ENCODE measurements around the gene GPR55. TPM values are rescaled to one million over a fixed set of nuclear protein-coding genes. Genes with fewer than 3 reads are reported as not detected.

Gene GPR55
- total RNA-seq, 1 experiment from 2014 or later, result not detected

GRCh38 chr2:230879271-230879882 lies 45.7 kb downstream of the GPR55 start:
- Mint-ChIP-seq H3K4me3 (no peak overlapping the region), H3K27ac (peak overlapping the region; percentile 89), H3K9me3 (no peaks in the 10 kb centered on the region), H3K27me3 (ENCODE audit: low read depth) (no peaks in the 10 kb centered on the region), H3K4me1 (0 out of 2 replicates have a peak, but pooled peaks cover 2% of the 10 kb centered on the region), H3K36me3 (peaks cover 59% of the 10 kb centered on the region)
- peak; percentile 6 for DNase-seq (ENCODE audit: low spot score)
- ATAC-seq, result no peak
- TF ChIP-seq JAZF1 (CRISPR knock-in tag; IDR thresholded peaks at IDR 0.05) (no peak), ATF1 (CRISPR knock-in tag; IDR thresholded peaks at IDR 0.05) (no peak), ZBTB21 (CRISPR knock-in tag; IDR thresholded peaks at IDR 0.05; ENCODE audit: borderline replicate concordance) (no peak), ZNF396 (CRISPR knock-in tag; IDR thresholded peaks at IDR 0.05; ENCODE audit: borderline replicate concordance) (no peak), TP53 (CRISPR knock-in tag; IDR thresholded peaks at IDR 0.05) (no peak), NR1H2 (CRISPR knock-in tag; IDR thresholded peaks at IDR 0.05) (no peak), HMGA2 (CRISPR knock-in tag; IDR thresholded peaks at IDR 0.05) (no peak), FOXJ3 (CRISPR knock-in tag; IDR thresholded peaks at IDR 0.05; ENCODE audit: borderline replicate concordance) (no peak)
- ChIA-PET CTCF (interaction anchor here (1.1 to 1.5 kb wide), 3 partner anchors 10 to 23 kb away, joined by 3 read pairs; no protein-coding TSS in a partner anchor), POLR2A (interaction anchor here (1.2 to 1.3 kb wide), 2 partner anchors 18 to 45 kb away, joined by 3 to 4 read pairs; no protein-coding TSS in a partner anchor)

- ChIA-PET POLR2A (interaction anchor here (1.2 to 1.3 kb wide), 2 partner anchors 17 to 46 kb away, joined by 3 to 4 read pairs; no protein-coding TSS in a partner anchor), CTCF (interaction anchor here (0.8 to 1.5 kb wide), 6 partner anchors 9 to 314 kb away, joined by 3 to 6 read pairs (median 3); partner anchors contain the start of gene GPR55)
- Mint-ChIP-seq H3K27ac (peak overlapping the region; percentile 89), H3K4me3 (no peak overlapping the region), H3K9me3 (no peaks in the 10 kb centered on the region), H3K36me3 (peaks cover 62% of the 10 kb centered on the region), H3K27me3 (ENCODE audit: low read depth) (no peaks in the 10 kb centered on the region), H3K4me1 (0 out of 2 replicates have a peak, but pooled peaks cover 2% of the 10 kb centered on the region)
- TF ChIP-seq, protein P1, sequence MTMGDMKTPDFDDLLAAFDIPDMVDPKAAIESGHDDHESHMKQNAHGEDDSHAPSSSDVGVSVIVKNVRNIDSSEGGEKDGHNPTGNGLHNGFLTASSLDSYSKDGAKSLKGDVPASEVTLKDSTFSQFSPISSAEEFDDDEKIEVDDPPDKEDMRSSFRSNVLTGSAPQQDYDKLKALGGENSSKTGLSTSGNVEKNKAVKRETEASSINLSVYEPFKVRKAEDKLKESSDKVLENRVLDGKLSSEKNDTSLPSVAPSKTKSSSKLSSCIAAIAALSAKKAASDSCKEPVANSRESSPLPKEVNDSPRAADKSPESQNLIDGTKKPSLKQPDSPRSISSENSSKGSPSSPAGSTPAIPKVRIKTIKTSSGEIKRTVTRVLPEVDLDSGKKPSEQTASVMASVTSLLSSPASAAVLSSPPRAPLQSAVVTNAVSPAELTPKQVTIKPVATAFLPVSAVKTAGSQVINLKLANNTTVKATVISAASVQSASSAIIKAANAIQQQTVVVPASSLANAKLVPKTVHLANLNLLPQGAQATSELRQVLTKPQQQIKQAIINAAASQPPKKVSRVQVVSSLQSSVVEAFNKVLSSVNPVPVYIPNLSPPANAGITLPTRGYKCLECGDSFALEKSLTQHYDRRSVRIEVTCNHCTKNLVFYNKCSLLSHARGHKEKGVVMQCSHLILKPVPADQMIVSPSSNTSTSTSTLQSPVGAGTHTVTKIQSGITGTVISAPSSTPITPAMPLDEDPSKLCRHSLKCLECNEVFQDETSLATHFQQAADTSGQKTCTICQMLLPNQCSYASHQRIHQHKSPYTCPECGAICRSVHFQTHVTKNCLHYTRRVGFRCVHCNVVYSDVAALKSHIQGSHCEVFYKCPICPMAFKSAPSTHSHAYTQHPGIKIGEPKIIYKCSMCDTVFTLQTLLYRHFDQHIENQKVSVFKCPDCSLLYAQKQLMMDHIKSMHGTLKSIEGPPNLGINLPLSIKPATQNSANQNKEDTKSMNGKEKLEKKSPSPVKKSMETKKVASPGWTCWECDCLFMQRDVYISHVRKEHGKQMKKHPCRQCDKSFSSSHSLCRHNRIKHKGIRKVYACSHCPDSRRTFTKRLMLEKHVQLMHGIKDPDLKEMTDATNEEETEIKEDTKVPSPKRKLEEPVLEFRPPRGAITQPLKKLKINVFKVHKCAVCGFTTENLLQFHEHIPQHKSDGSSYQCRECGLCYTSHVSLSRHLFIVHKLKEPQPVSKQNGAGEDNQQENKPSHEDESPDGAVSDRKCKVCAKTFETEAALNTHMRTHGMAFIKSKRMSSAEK (CRISPR knock-in tag; IDR thresholded peaks at IDR 0.05; ENCODE audit: borderline replicate concordance), result no peak
- TF ChIP-seq NR3C1 (CRISPR knock-in tag; conservative IDR thresholded peaks at IDR 0.05; ENCODE audit: low read depth) (no peak), EMX1 (CRISPR knock-in tag; IDR thresholded peaks at IDR 0.05) (no peak), ZNF671 (CRISPR knock-in tag; IDR thresholded peaks at IDR 0.05) (no peak), ESRRA (CRISPR knock-in tag; IDR thresholded peaks at IDR 0.05; ENCODE audit: borderline replicate concordance) (no peak), ZNF281 (CRISPR knock-in tag; IDR thresholded peaks at IDR 0.05) (no peak), SOX15 (CRISPR knock-in tag; IDR thresholded peaks at IDR 0.05) (no peak)
- peak; percentile 7 for DNase-seq (ENCODE audit: low spot score)
- ATAC-seq, result no peak
Observed at GRCh38 chr2:230878599-230879188, 46.3 kb downstream of the GPR55 start.

Measured in WTC11 (cell line).